ENCODE measurements around the gene FOXD3. TPM values are rescaled to one million over a fixed set of nuclear protein-coding genes. Genes with fewer than 3 reads are reported as not detected.
"Not testable (repeated sequence)": the region's sequence is repeated elsewhere in the genome, so short reads cannot be mapped to it uniquely, and the experiment has no call there.

Gene FOXD3
- total RNA-seq, 4 donors from 2014 or later = 15.9 to 37.6 (median 25.6) TPM

GRCh38 chr1:63330331-63330916 is 8.1 kb downstream of the FOXD3 start:
- Histone ChIP-seq H3K27ac (peak overlapping the region; percentile 93 to 99 (median 96)), H3K27me3 (peaks cover 0 to 88% of the 10 kb centered on the region in 2 donors)

GRCh38 chr1:63342402-63342801 is 20.0 kb downstream of the FOXD3 start:
- H3K36me3 ChIP-seq = no peaks in the 10 kb centered on the region
- no peak overlapping the region for H3K4me3 ChIP-seq
- no peak for DNase-seq (ENCODE audit: low spot score in 2 of 2)
- WGBS, 2 donors = 32 to 40% methylated on average over 2 of the region's 2 CpGs
- H3K27ac ChIP-seq = peak overlapping the region in 3 of 4 donors; percentile 32 to 67 (median 63)
- H3K4me1 ChIP-seq = no peaks in the 10 kb centered on the region
- H3K9me3 ChIP-seq = no peaks in the 10 kb centered on the region
- peak in 1 of 2 donors; percentile 12 for TF ChIP-seq EP300 (IDR thresholded peaks at IDR 0.05)
- TF ChIP-seq, protein P1, sequence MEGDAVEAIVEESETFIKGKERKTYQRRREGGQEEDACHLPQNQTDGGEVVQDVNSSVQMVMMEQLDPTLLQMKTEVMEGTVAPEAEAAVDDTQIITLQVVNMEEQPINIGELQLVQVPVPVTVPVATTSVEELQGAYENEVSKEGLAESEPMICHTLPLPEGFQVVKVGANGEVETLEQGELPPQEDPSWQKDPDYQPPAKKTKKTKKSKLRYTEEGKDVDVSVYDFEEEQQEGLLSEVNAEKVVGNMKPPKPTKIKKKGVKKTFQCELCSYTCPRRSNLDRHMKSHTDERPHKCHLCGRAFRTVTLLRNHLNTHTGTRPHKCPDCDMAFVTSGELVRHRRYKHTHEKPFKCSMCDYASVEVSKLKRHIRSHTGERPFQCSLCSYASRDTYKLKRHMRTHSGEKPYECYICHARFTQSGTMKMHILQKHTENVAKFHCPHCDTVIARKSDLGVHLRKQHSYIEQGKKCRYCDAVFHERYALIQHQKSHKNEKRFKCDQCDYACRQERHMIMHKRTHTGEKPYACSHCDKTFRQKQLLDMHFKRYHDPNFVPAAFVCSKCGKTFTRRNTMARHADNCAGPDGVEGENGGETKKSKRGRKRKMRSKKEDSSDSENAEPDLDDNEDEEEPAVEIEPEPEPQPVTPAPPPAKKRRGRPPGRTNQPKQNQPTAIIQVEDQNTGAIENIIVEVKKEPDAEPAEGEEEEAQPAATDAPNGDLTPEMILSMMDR (IDR thresholded peaks at IDR 0.05) = no peak
- H3K27me3 ChIP-seq = no peaks in the 10 kb centered on the region

More at GRCh38 chr1:63330331-63330916, 8.1 kb downstream of the FOXD3 start:
- WGBS, 2 donors = 3 to 8% methylated on average over 25 to 27 of the region's 28 CpGs
- Histone ChIP-seq H3K36me3 (no peaks in the 10 kb centered on the region), H3K4me1 (peaks cover 0 to 15% (median 0%) of the 10 kb centered on the region in 4 donors), H3K9me3 (no peaks in the 10 kb centered on the region), H3K4me3 (peak overlapping the region; percentile 18 to 49 (median 40))
- DNase-seq (ENCODE audit: low spot score in 2 of 2) = no peak
- no peak for TF ChIP-seq POLR2A (IDR thresholded peaks at IDR 0.05)

- Histone ChIP-seq H3K9me3 (no peaks in the 10 kb centered on the region), H3K4me3 (no peak overlapping the region), H3K27ac (peak overlapping the region in 1 of 4 donors; percentile 11), H3K4me1 (no peaks in the 10 kb centered on the region), H3K36me3 (no peaks in the 10 kb centered on the region), H3K27me3 (no peaks in the 10 kb centered on the region)
- TF ChIP-seq, protein P1 (IDR thresholded peaks at IDR 0.05) = no peak
- TF ChIP-seq EP300 (IDR thresholded peaks at IDR 0.05) = no peak
- TF ChIP-seq POLR2A (IDR thresholded peaks at IDR 0.05) = no peak
- no peak for DNase-seq (ENCODE audit: low spot score in 2 of 2)
- WGBS, 2 donors = 15% methylated on average over 1 of the region's 1 CpG
Measured at GRCh38 chr1:63343922-63344321, 21.6 kb downstream of the FOXD3 start.

GRCh38 chr1:63350320-63350719 is 28.0 kb downstream of the FOXD3 start:
- DNase-seq (ENCODE audit: low spot score in 2 of 2) = no peak
- TF ChIP-seq EP300 (IDR thresholded peaks at IDR 0.05) = no peak
- TF ChIP-seq, protein P1 (IDR thresholded peaks at IDR 0.05) = no peak
- no peak for TF ChIP-seq POLR2A (IDR thresholded peaks at IDR 0.05)
- Histone ChIP-seq H3K4me1 (no peaks in the 10 kb centered on the region), H3K9me3 (no peaks in the 10 kb centered on the region), H3K36me3 (no peaks in the 10 kb centered on the region), H3K4me3 (no peak overlapping the region), H3K27me3 (peaks cover 0 to 11% of the 10 kb centered on the region in 2 donors), H3K27ac (no peak overlapping the region)
- 94 to 95% methylated on average over 5 of the region's 5 CpGs for WGBS, 2 donors

- 84 to 88% methylated on average over 2 of the region's 2 CpGs for WGBS, 2 donors
- TF ChIP-seq EP300 (IDR thresholded peaks at IDR 0.05) = no peak
- TF ChIP-seq, protein P1 (IDR thresholded peaks at IDR 0.05) = no peak
Measured at GRCh38 chr1:63352736-63353135, 30.4 kb downstream of the FOXD3 start.

DNA sequence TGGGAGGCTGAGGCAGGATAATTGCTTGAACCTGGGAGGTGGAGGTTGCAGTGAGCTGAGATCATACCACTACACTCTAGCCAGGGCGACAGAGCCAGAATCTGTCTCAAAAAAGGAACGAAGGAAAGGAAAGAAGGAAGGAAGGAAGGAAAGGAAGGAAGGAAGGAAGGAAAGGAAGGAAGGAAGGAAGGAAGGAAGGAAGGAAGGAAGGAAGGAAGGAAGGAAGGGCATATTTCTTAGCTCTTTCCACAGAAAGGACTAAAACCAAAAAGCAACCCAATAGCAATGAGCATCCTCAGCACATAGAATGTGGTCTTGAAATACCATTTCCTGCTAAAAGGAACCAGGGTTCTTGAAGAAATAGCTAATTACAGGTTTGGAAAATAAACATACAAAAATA is 33.9 kb downstream of the FOXD3 start:
- H3K36me3 ChIP-seq; H3K4me3 ChIP-seq; H3K4me1 ChIP-seq; H3K9me3 ChIP-seq; DNase-seq (ENCODE audit: low spot score in 2 of 2); H3K27ac ChIP-seq: not testable (repeated sequence)
- H3K27me3 ChIP-seq = peaks cover 0 to 14% of the 10 kb centered on the region in 2 donors
- WGBS, 2 donors = 84 to 94% methylated on average over 2 of the region's 2 CpGs

More at GRCh38 chr1:63352736-63353135, 30.4 kb downstream of the FOXD3 start:
- Histone ChIP-seq H3K4me1 (no peaks in the 10 kb centered on the region), H3K27me3 (peaks cover 0 to 14% of the 10 kb centered on the region in 2 donors), H3K4me3 (no peak overlapping the region), H3K9me3 (no peaks in the 10 kb centered on the region), H3K27ac (no peak overlapping the region), H3K36me3 (no peaks in the 10 kb centered on the region)
- no peak for DNase-seq (ENCODE audit: low spot score in 2 of 2)
